ENCODE measurements around the gene CFAP68. TPM values are rescaled to one million over a fixed set of nuclear protein-coding genes. Genes with fewer than 3 reads are reported as not detected.
A peak's percentile ranks its signal among the peaks of the same experiment; 100 is the strongest.

CFAP68 gene
- total and polyA plus RNA-seq, 2 of the 13 experiments (the other 11 are each of a cell fraction or from before 2014, with no cell fraction given), result 22.2 to 25.6 TPM

DNA sequence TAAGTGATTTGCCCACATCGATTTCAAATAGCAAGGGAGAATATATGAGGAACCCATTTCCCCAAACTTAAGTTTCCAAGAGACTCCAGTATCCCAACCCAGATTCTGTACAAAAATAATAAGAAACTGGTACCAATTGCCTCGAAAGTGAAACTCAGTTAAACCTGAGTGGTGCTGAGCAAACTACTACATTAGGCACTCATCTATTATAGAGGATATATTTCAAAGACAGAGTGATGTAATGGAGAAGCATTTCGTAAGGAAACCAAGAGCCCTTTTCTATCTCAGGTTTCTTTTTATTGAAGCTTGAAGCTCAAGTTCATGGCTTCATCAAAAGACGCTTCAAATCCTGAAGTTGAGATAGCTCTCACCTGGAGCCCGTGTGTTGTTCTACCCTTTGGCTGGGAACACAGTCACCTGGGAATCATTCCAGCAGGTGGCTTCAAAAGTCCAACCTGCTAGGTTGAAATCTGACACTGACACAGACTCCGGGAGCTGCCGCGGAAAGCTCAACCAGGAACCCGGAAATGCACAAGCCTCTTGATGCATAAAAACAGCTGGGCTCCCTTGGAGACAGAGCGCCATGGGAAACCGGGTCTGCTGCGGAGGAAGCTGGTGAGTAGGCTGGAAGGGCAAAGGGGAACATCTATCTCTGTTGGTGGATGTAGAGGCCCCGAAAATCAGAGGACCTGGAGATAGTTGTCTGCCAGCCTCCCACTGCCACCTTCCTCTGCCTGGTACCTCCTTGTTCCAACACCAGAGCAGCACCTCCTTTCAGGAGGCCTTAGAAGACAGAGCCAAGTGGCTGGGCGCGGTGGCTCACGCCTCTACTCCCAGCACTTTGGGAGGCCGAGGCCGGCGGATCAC is 39.3 kb downstream of the CFAP68 start, which contains the start of gene C11orf52 (continued):
- peak; percentile 61; the same call in 1 of the 2 replicates for TF ChIP-seq MED1 (CRISPR knock-in tag; IDR thresholded peaks at IDR 0.05)
- TF ChIP-seq SIX4 (CRISPR knock-in tag; IDR thresholded peaks at IDR 0.05), result peak; percentile 98
- peak; percentile 27 for TF ChIP-seq CREM (IDR thresholded peaks at IDR 0.05)
- TF ChIP-seq CREM (CRISPR knock-in tag; IDR thresholded peaks at IDR 0.05), result no peak
- peak; percentile 99 for TF ChIP-seq ZEB1 (IDR thresholded peaks at IDR 0.05; ENCODE audit: insufficient replicate concordance, low read depth)
- no peak for TF ChIP-seq SP5 (CRISPR knock-in tag; IDR thresholded peaks at IDR 0.05; ENCODE audit: borderline replicate concordance, low read depth)
- TF ChIP-seq, protein P1, sequence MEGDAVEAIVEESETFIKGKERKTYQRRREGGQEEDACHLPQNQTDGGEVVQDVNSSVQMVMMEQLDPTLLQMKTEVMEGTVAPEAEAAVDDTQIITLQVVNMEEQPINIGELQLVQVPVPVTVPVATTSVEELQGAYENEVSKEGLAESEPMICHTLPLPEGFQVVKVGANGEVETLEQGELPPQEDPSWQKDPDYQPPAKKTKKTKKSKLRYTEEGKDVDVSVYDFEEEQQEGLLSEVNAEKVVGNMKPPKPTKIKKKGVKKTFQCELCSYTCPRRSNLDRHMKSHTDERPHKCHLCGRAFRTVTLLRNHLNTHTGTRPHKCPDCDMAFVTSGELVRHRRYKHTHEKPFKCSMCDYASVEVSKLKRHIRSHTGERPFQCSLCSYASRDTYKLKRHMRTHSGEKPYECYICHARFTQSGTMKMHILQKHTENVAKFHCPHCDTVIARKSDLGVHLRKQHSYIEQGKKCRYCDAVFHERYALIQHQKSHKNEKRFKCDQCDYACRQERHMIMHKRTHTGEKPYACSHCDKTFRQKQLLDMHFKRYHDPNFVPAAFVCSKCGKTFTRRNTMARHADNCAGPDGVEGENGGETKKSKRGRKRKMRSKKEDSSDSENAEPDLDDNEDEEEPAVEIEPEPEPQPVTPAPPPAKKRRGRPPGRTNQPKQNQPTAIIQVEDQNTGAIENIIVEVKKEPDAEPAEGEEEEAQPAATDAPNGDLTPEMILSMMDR (CRISPR knock-in tag; IDR thresholded peaks at IDR 0.05), result peak; percentile 44
- 0 out of 2 replicates have a peak, but pooled peaks have one; percentile 36 for TF ChIP-seq ARNT2 (CRISPR knock-in tag; IDR thresholded peaks at IDR 0.05; ENCODE audit: low read depth)
- TF ChIP-seq NKX3-1 (CRISPR knock-in tag; IDR thresholded peaks at IDR 0.05), result no peak
- no peak for TF ChIP-seq ZNF3 (CRISPR knock-in tag; IDR thresholded peaks at IDR 0.05)
- TF ChIP-seq ZNF501 (CRISPR knock-in tag; IDR thresholded peaks at IDR 0.05), result 0 out of 2 replicates have a peak, but pooled peaks have one; percentile 22
- peak; percentile 63 for TF ChIP-seq POLR2G (IDR thresholded peaks at IDR 0.05; ENCODE audit: low read depth, low read length)
- TF ChIP-seq ZNF83 (CRISPR knock-in tag; IDR thresholded peaks at IDR 0.05; ENCODE audit: borderline replicate concordance), result no peak
- no peak for TF ChIP-seq ZNF180 (CRISPR knock-in tag; IDR thresholded peaks at IDR 0.05; ENCODE audit: borderline replicate concordance, low read depth)
- TF ChIP-seq, protein P2, sequence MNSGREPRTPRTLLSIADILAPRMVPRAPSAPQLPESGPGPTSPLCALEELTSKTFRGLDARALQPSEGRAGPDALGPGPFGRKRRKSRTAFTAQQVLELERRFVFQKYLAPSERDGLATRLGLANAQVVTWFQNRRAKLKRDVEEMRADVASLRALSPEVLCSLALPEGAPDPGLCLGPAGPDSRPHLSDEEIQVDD (CRISPR knock-in tag; IDR thresholded peaks at IDR 0.05; ENCODE audit: borderline replicate concordance), result no peak
- TF ChIP-seq IRF2 (CRISPR knock-in tag; IDR thresholded peaks at IDR 0.05), result peak; percentile 56; the same call in 1 of the 2 replicates
- no peak for TF ChIP-seq ZNF644 (CRISPR knock-in tag; IDR thresholded peaks at IDR 0.05; ENCODE audit: low read depth)
- TF ChIP-seq, protein P3, sequence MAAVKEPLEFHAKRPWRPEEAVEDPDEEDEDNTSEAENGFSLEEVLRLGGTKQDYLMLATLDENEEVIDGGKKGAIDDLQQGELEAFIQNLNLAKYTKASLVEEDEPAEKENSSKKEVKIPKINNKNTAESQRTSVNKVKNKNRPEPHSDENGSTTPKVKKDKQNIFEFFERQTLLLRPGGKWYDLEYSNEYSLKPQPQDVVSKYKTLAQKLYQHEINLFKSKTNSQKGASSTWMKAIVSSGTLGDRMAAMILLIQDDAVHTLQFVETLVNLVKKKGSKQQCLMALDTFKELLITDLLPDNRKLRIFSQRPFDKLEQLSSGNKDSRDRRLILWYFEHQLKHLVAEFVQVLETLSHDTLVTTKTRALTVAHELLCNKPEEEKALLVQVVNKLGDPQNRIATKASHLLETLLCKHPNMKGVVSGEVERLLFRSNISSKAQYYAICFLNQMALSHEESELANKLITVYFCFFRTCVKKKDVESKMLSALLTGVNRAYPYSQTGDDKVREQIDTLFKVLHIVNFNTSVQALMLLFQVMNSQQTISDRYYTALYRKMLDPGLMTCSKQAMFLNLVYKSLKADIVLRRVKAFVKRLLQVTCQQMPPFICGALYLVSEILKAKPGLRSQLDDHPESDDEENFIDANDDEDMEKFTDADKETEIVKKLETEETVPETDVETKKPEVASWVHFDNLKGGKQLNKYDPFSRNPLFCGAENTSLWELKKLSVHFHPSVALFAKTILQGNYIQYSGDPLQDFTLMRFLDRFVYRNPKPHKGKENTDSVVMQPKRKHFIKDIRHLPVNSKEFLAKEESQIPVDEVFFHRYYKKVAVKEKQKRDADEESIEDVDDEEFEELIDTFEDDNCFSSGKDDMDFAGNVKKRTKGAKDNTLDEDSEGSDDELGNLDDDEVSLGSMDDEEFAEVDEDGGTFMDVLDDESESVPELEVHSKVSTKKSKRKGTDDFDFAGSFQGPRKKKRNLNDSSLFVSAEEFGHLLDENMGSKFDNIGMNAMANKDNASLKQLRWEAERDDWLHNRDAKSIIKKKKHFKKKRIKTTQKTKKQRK (IDR thresholded peaks at IDR 0.05; ENCODE audit: low read length), result no peak
- TF ChIP-seq, protein P4, sequence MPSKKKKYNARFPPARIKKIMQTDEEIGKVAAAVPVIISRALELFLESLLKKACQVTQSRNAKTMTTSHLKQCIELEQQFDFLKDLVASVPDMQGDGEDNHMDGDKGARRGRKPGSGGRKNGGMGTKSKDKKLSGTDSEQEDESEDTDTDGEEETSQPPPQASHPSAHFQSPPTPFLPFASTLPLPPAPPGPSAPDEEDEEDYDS (CRISPR knock-in tag; IDR thresholded peaks at IDR 0.05), result peak; percentile 38; the same call in 1 of the 2 replicates
- TF ChIP-seq, protein P5, sequence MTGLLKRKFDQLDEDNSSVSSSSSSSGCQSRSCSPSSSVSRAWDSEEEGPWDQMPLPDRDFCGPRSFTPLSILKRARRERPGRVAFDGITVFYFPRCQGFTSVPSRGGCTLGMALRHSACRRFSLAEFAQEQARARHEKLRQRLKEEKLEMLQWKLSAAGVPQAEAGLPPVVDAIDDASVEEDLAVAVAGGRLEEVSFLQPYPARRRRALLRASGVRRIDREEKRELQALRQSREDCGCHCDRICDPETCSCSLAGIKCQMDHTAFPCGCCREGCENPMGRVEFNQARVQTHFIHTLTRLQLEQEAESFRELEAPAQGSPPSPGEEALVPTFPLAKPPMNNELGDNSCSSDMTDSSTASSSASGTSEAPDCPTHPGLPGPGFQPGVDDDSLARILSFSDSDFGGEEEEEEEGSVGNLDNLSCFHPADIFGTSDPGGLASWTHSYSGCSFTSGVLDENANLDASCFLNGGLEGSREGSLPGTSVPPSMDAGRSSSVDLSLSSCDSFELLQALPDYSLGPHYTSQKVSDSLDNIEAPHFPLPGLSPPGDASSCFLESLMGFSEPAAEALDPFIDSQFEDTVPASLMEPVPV (CRISPR knock-in tag; IDR thresholded peaks at IDR 0.05), result no peak
- TF ChIP-seq MYNN (CRISPR knock-in tag; IDR thresholded peaks at IDR 0.05; ENCODE audit: low read depth), result no peak
- TF ChIP-seq GATAD2A (CRISPR knock-in tag; IDR thresholded peaks at IDR 0.05), result peak; percentile 70
- peak; percentile 66 for TF ChIP-seq PHF21A (CRISPR knock-in tag; IDR thresholded peaks at IDR 0.05)
- TF ChIP-seq ESRRA (CRISPR knock-in tag; IDR thresholded peaks at IDR 0.05; ENCODE audit: low read depth), result no peak
